GM21786 (cell line): ENCODE results near the gene MMP24.
"Not testable (repeated sequence)": the region's sequence is repeated elsewhere in the genome, so short reads cannot be mapped to it uniquely, and the experiment has no call there.

Experiments used
- ATAC-seq: cut with Tn5 transposase; IDR thresholded peaks from one replicate; pipeline ENCODE4 v1.9.1; 2021; ENCODE audit not compliant: unreplicated experiment

MMP24 gene

GRCh38 chr20:35226126-35226883 lies at the start of gene MMP24:
TSS of gene MMP24 (plus strand) at chr20:35226690. CDS start at chr20:35226739, 49 bp downstream.
- no peak for ATAC-seq

- ATAC-seq: no peak
Observed at GRCh38 chr20:35179292-35180212, 46.9 kb upstream of the MMP24 start.

GRCh38 chr20:35180266-35180665 lies 46.2 kb upstream of the MMP24 start:
- ATAC-seq: no peak

- ATAC-seq: no peak
Observed at GRCh38 chr20:35181731-35182130, 44.8 kb upstream of the MMP24 start.

- ATAC-seq: not testable (repeated sequence)
Observed at GRCh38 chr20:35186691-35187289, 39.7 kb upstream of the MMP24 start.

GRCh38 chr20:35187584-35188190 lies 38.8 kb upstream of the MMP24 start:
- ATAC-seq: no peak

GRCh38 chr20:35189223-35189622 lies 37.3 kb upstream of the MMP24 start:
- not testable (repeated sequence) for ATAC-seq

- no peak for ATAC-seq
Observed at GRCh38 chr20:35190556-35190955, 35.9 kb upstream of the MMP24 start.

GRCh38 chr20:35191419-35192117 lies 34.9 kb upstream of the MMP24 start:
- ATAC-seq: no peak

GRCh38 chr20:35192118-35192872 lies 34.2 kb upstream of the MMP24 start:
- no peak for ATAC-seq

GRCh38 chr20:35193031-35193791 lies 33.3 kb upstream of the MMP24 start:
- ATAC-seq: not testable (repeated sequence)

GRCh38 chr20:35196313-35196712 lies 30.2 kb upstream of the MMP24 start:
- ATAC-seq: no peak

GRCh38 chr20:35199740-35200139 lies 26.8 kb upstream of the MMP24 start:
- no peak for ATAC-seq

GRCh38 chr20:35200267-35200666 lies 26.2 kb upstream of the MMP24 start:
- ATAC-seq: no peak

GRCh38 chr20:35201467-35201866 lies 25.0 kb upstream of the MMP24 start:
- ATAC-seq: not testable (repeated sequence)

- no peak for ATAC-seq
Observed at GRCh38 chr20:35206802-35207201, 19.7 kb upstream of the MMP24 start.

GRCh38 chr20:35207950-35208611 lies 18.4 kb upstream of the MMP24 start:
- ATAC-seq: no peak
